ENCODE results near the gene FRZB.

- no peak for TF ChIP-seq PPARA (CRISPR knock-in tag; IDR thresholded peaks at IDR 0.05; ENCODE audit: borderline replicate concordance)
- no peak for TF ChIP-seq ARNTL (CRISPR knock-in tag; IDR thresholded peaks at IDR 0.05; ENCODE audit: borderline replicate concordance, low read depth)
- TF ChIP-seq OSR1 (CRISPR knock-in tag; IDR thresholded peaks at IDR 0.05), result no peak
- TF ChIP-seq TSHZ2 (CRISPR knock-in tag; IDR thresholded peaks at IDR 0.05), result no peak
- TF ChIP-seq ZFP30 (CRISPR knock-in tag; IDR thresholded peaks at IDR 0.05), result no peak
- TF ChIP-seq CSDC2 (CRISPR knock-in tag; IDR thresholded peaks at IDR 0.05), result no peak
- TF ChIP-seq GLIS3 (CRISPR knock-in tag; IDR thresholded peaks at IDR 0.05), result no peak
These were observed 45.5 kb upstream of the FRZB start for GRCh38 chr2:182911813-182912517.

Data from SK-N-SH treated with all-trans-retinoic acid at 6 μM for 48 hours (cell line).